NOMO-1 (cell line): ENCODE measurements around the gene ZNF33A.
"Not testable (repeated sequence)": the region's sequence is repeated elsewhere in the genome, so short reads cannot be mapped to it uniquely, and the experiment has no call there.

Experiments
- DNase-seq, 2 experiments: peaks; one replicate each; lab custom pipeline; 2025; ENCODE audit not compliant: unreplicated experiment in 2 of 2; lab: John Stamatoyannopoulos, UW

Gene ZNF33A

GRCh38 chr10:38010119-38010903 lies at the start of gene ZNF33A:
ZNF33A (plus strand) TSS chr10:38010675; CDS start chr10:38012342, 1,667 bp downstream.
- peak; percentile 86 to 92 for DNase-seq

- DNase-seq, result no peak
Observed at GRCh38 chr10:37965006-37965405, 45.5 kb upstream of the ZNF33A start.

- DNase-seq, result no peak
Observed at GRCh38 chr10:37972396-37972795, 38.1 kb upstream of the ZNF33A start.

- peak; percentile 6 to 38 for DNase-seq
Observed at GRCh38 chr10:37975401-37975991, 35.0 kb upstream of the ZNF33A start.

GRCh38 chr10:37976091-37976879 lies 34.2 kb upstream of the ZNF33A start, which contains the start of gene ZNF25:
ZNF25 (minus strand) TSS chr10:37976647; CDS start chr10:37971722, 4,925 bp downstream.
- DNase-seq, result peak; percentile 98 to 99

GRCh38 chr10:37976880-37977203 lies 33.6 kb upstream of the ZNF33A start:
- no peak for DNase-seq

GRCh38 chr10:37991655-37992054 lies 18.8 kb upstream of the ZNF33A start:
- no peak for DNase-seq

- no peak for DNase-seq
Observed at GRCh38 chr10:37992083-37992482, 18.4 kb upstream of the ZNF33A start.

- not testable (repeated sequence) for DNase-seq
Observed at GRCh38 chr10:37998920-37999319, 11.6 kb upstream of the ZNF33A start.

- DNase-seq, result not testable (repeated sequence)
Observed at GRCh38 chr10:38000474-38000873, 10.0 kb upstream of the ZNF33A start.

GRCh38 chr10:38003026-38003425 lies 7.4 kb upstream of the ZNF33A start:
- DNase-seq, result no peak

GRCh38 chr10:38003588-38003987 lies 6.9 kb upstream of the ZNF33A start:
- no peak for DNase-seq

GRCh38 chr10:38007551-38007950 lies 2.9 kb upstream of the ZNF33A start:
- no peak for DNase-seq

GRCh38 chr10:38007991-38008390 lies 2.5 kb upstream of the ZNF33A start:
- DNase-seq, result peak in 1 of 2 experiments; percentile 19

GRCh38 chr10:38016354-38016753 lies 5.9 kb downstream of the ZNF33A start:
- no peak for DNase-seq

- DNase-seq, result not testable (repeated sequence)
Observed at GRCh38 chr10:38019124-38019523, 8.6 kb downstream of the ZNF33A start.

GRCh38 chr10:38025283-38025682 lies 14.8 kb downstream of the ZNF33A start:
- peak; percentile 14 to 30 for DNase-seq

GRCh38 chr10:38027986-38028385 lies 17.5 kb downstream of the ZNF33A start:
- no peak for DNase-seq

- no peak for DNase-seq
Observed at GRCh38 chr10:38032886-38033285, 22.4 kb downstream of the ZNF33A start.

- no peak for DNase-seq
Observed at GRCh38 chr10:38038107-38038931, 27.8 kb downstream of the ZNF33A start.

- no peak for DNase-seq
Observed at GRCh38 chr10:38038932-38039245, 28.4 kb downstream of the ZNF33A start.
